BE2C (cell line): Measurements from ENCODE around the gene GHRL.
"Not testable (repeated sequence)": the region's sequence is repeated elsewhere in the genome, so short reads cannot be mapped to it uniquely, and the experiment has no call there.

Experiments used
- DNase-seq: peaks from one replicate; pipeline ENCODE4 v3.0.0-alpha.2; 2020
- H3K27me3 ChIP-seq: fragments of 250-450 bp; sonication (Bioruptor Pico); 2 replicates; pipeline ENCODE4 v1.5.1; 2020; ENCODE audit warnings: mild to moderate bottlenecking
- H3K36me3 ChIP-seq: fragments of 250-450 bp; sonication (Bioruptor Pico); 2 replicates; pipeline ENCODE4 v1.5.1; 2020; ENCODE audit warnings: mild to moderate bottlenecking
- H3K4me1 ChIP-seq: fragments of 250-450 bp; sonication (Bioruptor Pico); 2 replicates; pipeline ENCODE4 v1.5.1; 2020
- H3K4me3 ChIP-seq: 2 replicates; pipeline ENCODE4 v1.5.1; 2011; ENCODE audit warnings: low read depth, low read length
- H3K9me3 ChIP-seq: fragments of 250-450 bp; sonication (Bioruptor Pico); 2 replicates; pipeline ENCODE4 v1.5.1; 2020
- TF ChIP-seq, protein P1 (sequence below): IDR thresholded peaks from 2 replicates; pipeline ENCODE4 v1.5.1; 2012; ENCODE audit warnings: mild to moderate bottlenecking, low read depth, low read length

GHRL gene

GRCh38 chr3:10300087-10300486 lies 7.3 kb upstream of the GHRL start:
- Histone ChIP-seq H3K36me3 (peaks cover 13% of the 10 kb centered on the region), H3K9me3 (no peaks in the 10 kb centered on the region), H3K4me1 (no peaks in the 10 kb centered on the region), H3K4me3 (no peak overlapping the region), H3K27me3 (no peaks in the 10 kb centered on the region)
- no peak for DNase-seq
- TF ChIP-seq, protein P1, sequence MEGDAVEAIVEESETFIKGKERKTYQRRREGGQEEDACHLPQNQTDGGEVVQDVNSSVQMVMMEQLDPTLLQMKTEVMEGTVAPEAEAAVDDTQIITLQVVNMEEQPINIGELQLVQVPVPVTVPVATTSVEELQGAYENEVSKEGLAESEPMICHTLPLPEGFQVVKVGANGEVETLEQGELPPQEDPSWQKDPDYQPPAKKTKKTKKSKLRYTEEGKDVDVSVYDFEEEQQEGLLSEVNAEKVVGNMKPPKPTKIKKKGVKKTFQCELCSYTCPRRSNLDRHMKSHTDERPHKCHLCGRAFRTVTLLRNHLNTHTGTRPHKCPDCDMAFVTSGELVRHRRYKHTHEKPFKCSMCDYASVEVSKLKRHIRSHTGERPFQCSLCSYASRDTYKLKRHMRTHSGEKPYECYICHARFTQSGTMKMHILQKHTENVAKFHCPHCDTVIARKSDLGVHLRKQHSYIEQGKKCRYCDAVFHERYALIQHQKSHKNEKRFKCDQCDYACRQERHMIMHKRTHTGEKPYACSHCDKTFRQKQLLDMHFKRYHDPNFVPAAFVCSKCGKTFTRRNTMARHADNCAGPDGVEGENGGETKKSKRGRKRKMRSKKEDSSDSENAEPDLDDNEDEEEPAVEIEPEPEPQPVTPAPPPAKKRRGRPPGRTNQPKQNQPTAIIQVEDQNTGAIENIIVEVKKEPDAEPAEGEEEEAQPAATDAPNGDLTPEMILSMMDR, result no peak

- H3K36me3 ChIP-seq, result peaks cover 13% of the 10 kb centered on the region
These were observed 6.9 kb upstream of the GHRL start for GRCh38 chr3:10299679-10300078.

DNA sequence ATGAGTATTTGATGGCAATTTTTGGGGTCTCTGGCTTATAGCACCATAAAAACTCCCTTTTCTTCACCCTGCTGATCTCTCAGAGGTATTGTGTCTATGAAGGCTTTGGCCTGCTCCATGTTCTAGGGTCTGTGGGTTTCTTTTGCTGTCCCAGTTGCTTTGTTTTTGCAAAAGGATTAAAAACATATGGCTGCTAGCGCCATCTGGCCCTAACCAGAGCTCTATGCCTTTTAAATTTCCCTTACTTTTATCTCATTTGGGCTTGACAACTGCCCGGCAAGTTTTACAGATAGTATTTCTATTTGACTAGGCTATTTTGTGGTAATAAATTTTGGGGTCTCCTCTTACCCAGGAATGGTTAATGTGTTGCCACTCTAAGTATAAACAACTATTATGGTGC lies 6.4 kb upstream of the GHRL start:
- no peak for DNase-seq
- H3K36me3 ChIP-seq, result peaks cover 8% of the 10 kb centered on the region
- H3K4me3 ChIP-seq, result no peak overlapping the region
- TF ChIP-seq, protein P1, result no peak
- H3K4me1 ChIP-seq, result no peaks in the 10 kb centered on the region
- no peaks in the 10 kb centered on the region for H3K27me3 ChIP-seq
- no peaks in the 10 kb centered on the region for H3K9me3 ChIP-seq

More at GRCh38 chr3:10299679-10300078, 6.9 kb upstream of the GHRL start:
- TF ChIP-seq, protein P1, result no peak
- no peaks in the 10 kb centered on the region for H3K27me3 ChIP-seq
- DNase-seq, result no peak
- no peaks in the 10 kb centered on the region for H3K4me1 ChIP-seq
- H3K9me3 ChIP-seq, result no peaks in the 10 kb centered on the region
- H3K4me3 ChIP-seq, result no peak overlapping the region

- H3K27me3 ChIP-seq, H3K36me3 ChIP-seq, H3K4me1 ChIP-seq, H3K4me3 ChIP-seq, DNase-seq, H3K9me3 ChIP-seq: not testable (repeated sequence)
These were observed 5.3 kb upstream of the GHRL start for GRCh38 chr3:10298064-10298463.

DNA sequence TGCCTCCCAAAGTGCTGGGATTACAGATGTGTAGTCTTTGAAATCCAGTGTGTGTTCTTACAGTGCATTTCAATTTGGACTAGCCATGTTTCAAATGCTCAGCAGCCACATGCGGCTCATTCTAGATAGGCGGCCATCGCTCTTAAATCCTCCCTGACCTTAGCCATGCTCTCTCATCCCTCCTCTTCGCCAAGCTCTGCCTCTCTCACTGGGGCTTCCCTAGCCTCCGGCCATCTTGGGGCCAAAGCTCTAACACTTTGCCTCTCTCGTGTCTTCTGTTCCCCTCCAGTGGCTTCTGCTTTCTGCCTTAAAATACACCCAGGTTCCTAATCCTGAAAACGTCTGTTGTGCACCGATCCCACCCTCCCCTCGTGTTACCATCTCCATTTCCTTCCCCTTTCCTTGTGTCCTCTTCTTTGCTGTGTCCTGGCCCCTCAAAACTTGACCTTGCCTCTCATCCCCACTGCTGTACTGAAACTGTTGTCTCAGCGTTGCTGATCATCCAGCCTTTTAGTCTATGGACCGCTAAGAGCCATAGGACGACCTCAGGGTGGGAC lies 1.4 kb upstream of the GHRL start:
- DNase-seq, result no peak
- H3K27me3 ChIP-seq, result no peaks in the 10 kb centered on the region
- TF ChIP-seq, protein P1, result no peak
- no peak overlapping the region for H3K4me3 ChIP-seq
- no peaks in the 10 kb centered on the region for H3K36me3 ChIP-seq
- no peaks in the 10 kb centered on the region for H3K9me3 ChIP-seq
- H3K4me1 ChIP-seq, result no peaks in the 10 kb centered on the region

DNA sequence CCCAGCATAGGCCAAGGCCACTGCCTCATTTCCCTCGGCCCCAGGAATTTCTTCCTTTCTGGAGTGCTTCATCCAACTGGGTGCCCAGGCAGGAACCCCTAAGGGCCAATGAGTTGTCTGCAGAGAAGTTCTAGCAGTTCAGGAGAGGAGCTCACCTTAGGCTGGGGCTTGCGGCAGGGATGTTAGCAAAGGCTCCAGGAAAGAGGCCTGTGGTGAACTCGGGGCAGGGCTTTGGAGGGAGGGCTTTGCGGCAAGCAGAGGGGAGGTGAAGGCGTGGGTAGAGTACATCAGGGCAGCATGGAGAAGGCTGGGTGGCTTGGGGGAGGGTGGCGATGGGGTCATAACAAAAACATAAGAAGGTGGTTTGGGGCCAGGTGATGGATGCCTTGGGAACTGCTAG lies 1.1 kb downstream of the GHRL start:
- no peaks in the 10 kb centered on the region for H3K36me3 ChIP-seq
- no peaks in the 10 kb centered on the region for H3K9me3 ChIP-seq
- DNase-seq, result no peak
- H3K27me3 ChIP-seq, result no peaks in the 10 kb centered on the region
- TF ChIP-seq, protein P1, result no peak
- H3K4me3 ChIP-seq, result no peak overlapping the region
- H3K4me1 ChIP-seq, result no peaks in the 10 kb centered on the region
